ENCODE measurements around the gene TMEM191C.
"Not testable (repeated sequence)": the region's sequence is repeated elsewhere in the genome, so short reads cannot be mapped to it uniquely, and the experiment has no call there.

DNA sequence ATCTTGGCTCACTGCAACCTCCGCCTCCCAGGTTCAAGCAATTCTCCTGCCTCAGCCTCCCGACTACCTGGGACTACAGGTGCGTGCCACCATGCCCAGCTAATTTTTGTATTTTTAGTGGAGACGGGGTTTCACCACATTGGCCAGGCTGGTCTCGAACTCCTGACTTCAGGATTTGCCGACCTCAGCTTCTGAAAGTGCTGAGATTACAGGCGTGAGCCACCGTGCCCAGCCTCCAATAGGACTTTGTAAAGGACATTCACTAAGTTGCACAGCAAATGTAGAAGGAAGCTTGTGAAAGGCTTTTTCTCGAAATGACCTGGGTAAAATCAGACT, 12.2 kb upstream of the TMEM191C start:
- TF ChIP-seq, protein P1, sequence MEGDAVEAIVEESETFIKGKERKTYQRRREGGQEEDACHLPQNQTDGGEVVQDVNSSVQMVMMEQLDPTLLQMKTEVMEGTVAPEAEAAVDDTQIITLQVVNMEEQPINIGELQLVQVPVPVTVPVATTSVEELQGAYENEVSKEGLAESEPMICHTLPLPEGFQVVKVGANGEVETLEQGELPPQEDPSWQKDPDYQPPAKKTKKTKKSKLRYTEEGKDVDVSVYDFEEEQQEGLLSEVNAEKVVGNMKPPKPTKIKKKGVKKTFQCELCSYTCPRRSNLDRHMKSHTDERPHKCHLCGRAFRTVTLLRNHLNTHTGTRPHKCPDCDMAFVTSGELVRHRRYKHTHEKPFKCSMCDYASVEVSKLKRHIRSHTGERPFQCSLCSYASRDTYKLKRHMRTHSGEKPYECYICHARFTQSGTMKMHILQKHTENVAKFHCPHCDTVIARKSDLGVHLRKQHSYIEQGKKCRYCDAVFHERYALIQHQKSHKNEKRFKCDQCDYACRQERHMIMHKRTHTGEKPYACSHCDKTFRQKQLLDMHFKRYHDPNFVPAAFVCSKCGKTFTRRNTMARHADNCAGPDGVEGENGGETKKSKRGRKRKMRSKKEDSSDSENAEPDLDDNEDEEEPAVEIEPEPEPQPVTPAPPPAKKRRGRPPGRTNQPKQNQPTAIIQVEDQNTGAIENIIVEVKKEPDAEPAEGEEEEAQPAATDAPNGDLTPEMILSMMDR (IDR thresholded peaks at IDR 0.05; ENCODE audit: insufficient read depth, low read length), result not testable (repeated sequence)
- not testable (repeated sequence) for TF ChIP-seq POLR2AphosphoS5 (IDR thresholded peaks at IDR 0.05; ENCODE audit: low read depth); SPI1 (IDR thresholded peaks at IDR 0.05; ENCODE audit: borderline replicate concordance, low read depth)
- TF ChIP-seq, protein P2, sequence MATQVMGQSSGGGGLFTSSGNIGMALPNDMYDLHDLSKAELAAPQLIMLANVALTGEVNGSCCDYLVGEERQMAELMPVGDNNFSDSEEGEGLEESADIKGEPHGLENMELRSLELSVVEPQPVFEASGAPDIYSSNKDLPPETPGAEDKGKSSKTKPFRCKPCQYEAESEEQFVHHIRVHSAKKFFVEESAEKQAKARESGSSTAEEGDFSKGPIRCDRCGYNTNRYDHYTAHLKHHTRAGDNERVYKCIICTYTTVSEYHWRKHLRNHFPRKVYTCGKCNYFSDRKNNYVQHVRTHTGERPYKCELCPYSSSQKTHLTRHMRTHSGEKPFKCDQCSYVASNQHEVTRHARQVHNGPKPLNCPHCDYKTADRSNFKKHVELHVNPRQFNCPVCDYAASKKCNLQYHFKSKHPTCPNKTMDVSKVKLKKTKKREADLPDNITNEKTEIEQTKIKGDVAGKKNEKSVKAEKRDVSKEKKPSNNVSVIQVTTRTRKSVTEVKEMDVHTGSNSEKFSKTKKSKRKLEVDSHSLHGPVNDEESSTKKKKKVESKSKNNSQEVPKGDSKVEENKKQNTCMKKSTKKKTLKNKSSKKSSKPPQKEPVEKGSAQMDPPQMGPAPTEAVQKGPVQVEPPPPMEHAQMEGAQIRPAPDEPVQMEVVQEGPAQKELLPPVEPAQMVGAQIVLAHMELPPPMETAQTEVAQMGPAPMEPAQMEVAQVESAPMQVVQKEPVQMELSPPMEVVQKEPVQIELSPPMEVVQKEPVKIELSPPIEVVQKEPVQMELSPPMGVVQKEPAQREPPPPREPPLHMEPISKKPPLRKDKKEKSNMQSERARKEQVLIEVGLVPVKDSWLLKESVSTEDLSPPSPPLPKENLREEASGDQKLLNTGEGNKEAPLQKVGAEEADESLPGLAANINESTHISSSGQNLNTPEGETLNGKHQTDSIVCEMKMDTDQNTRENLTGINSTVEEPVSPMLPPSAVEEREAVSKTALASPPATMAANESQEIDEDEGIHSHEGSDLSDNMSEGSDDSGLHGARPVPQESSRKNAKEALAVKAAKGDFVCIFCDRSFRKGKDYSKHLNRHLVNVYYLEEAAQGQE (IDR thresholded peaks at IDR 0.05; ENCODE audit: insufficient replicate concordance, low read depth), result not testable (repeated sequence)

Data from HL-60 (cell line).